ENCODE results near the gene TWIST1. TPM values are rescaled to one million over a fixed set of nuclear protein-coding genes. Genes with fewer than 3 reads are reported as not detected.

TWIST1 gene
- total and polyA plus RNA-seq, 2 donors from 2014 or later, result 1.3 to 1.7 TPM

GRCh38 chr7:19145434-19146115 lies 28.1 kb upstream of the TWIST1 start:
- no peak overlapping the region for H3K27ac ChIP-seq (ENCODE audit: low read depth in 2 of 2, low read length in 2 of 2)
- H3K27me3 ChIP-seq (ENCODE audit: control insufficient read depth, insufficient read depth, low read length), result peaks cover 33% of the 10 kb centered on the region
- no peaks in the 10 kb centered on the region for H3K36me3 ChIP-seq (ENCODE audit: control insufficient read depth in 2 of 3, insufficient read depth in 3 of 3, low read length in 3 of 3)
- intact Hi-C loops (cut with DNase I), result no loop called here
- FAIRE-seq (no peak), DNase-seq (peak in 1 of 5 donors; percentile 48)
- H3K9me3 ChIP-seq (ENCODE audit: control insufficient read depth in 2 of 3, insufficient read depth in 1 of 3, low read length in 3 of 3), result no peaks in the 10 kb centered on the region
- H3K4me3 ChIP-seq (ENCODE audit: low read length in 3 of 3), result no peak overlapping the region
- TF ChIP-seq, protein P1, sequence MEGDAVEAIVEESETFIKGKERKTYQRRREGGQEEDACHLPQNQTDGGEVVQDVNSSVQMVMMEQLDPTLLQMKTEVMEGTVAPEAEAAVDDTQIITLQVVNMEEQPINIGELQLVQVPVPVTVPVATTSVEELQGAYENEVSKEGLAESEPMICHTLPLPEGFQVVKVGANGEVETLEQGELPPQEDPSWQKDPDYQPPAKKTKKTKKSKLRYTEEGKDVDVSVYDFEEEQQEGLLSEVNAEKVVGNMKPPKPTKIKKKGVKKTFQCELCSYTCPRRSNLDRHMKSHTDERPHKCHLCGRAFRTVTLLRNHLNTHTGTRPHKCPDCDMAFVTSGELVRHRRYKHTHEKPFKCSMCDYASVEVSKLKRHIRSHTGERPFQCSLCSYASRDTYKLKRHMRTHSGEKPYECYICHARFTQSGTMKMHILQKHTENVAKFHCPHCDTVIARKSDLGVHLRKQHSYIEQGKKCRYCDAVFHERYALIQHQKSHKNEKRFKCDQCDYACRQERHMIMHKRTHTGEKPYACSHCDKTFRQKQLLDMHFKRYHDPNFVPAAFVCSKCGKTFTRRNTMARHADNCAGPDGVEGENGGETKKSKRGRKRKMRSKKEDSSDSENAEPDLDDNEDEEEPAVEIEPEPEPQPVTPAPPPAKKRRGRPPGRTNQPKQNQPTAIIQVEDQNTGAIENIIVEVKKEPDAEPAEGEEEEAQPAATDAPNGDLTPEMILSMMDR (IDR thresholded peaks at IDR 0.05; ENCODE audit: borderline replicate concordance, extremely low read depth, insufficient read depth), result no peak
- H3K4me1 ChIP-seq (ENCODE audit: control insufficient read depth in 2 of 3, insufficient read depth in 2 of 3, low read depth in 1 of 3, low read length in 3 of 3), result no peaks in the 10 kb centered on the region
- no peak overlapping the region for H3K9ac ChIP-seq (ENCODE audit: low read length in 3 of 3)

- FAIRE-seq (no peak), DNase-seq (peak in 1 of 5 donors; percentile 58)
- intact Hi-C loops (cut with DNase I), result no loop called here
- H3K9ac ChIP-seq (ENCODE audit: low read length in 3 of 3), result no peak within 1 kb of the TSS
- no peaks in the 10 kb centered on the region for H3K36me3 ChIP-seq (ENCODE audit: control insufficient read depth in 2 of 3, insufficient read depth in 3 of 3, low read length in 3 of 3)
- TF ChIP-seq, protein P1 (IDR thresholded peaks at IDR 0.05; ENCODE audit: borderline replicate concordance, extremely low read depth, insufficient read depth), result no peak
- no peaks in the 10 kb centered on the region for H3K9me3 ChIP-seq (ENCODE audit: control insufficient read depth in 2 of 3, insufficient read depth in 1 of 3, low read length in 3 of 3)
- no peaks in the 10 kb centered on the region for H3K4me1 ChIP-seq (ENCODE audit: control insufficient read depth in 2 of 3, insufficient read depth in 2 of 3, low read depth in 1 of 3, low read length in 3 of 3)
- no peak within 1 kb of the TSS for H3K4me3 ChIP-seq (ENCODE audit: low read length in 3 of 3)
- no peak within 1 kb of the TSS for H3K27ac ChIP-seq (ENCODE audit: low read depth in 2 of 2, low read length in 2 of 2)
- peaks cover 33% of the 10 kb centered on the region for H3K27me3 ChIP-seq (ENCODE audit: control insufficient read depth, insufficient read depth, low read length)
These were observed 27.4 kb upstream of the TWIST1 start, which contains the start of gene FERD3L for GRCh38 chr7:19144661-19145433. FERD3L (minus strand) TSS chr7:19145421; CDS start chr7:19145362, 59 bp downstream.

GRCh38 chr7:19143881-19144574 lies 26.6 kb upstream of the TWIST1 start:
- Histone ChIP-seq H3K9ac (ENCODE audit: low read length in 3 of 3) (no peak overlapping the region), H3K27ac (ENCODE audit: low read depth in 2 of 2, low read length in 2 of 2) (no peak overlapping the region), H3K4me3 (ENCODE audit: low read length in 3 of 3) (no peak overlapping the region), H3K4me1 (ENCODE audit: control insufficient read depth in 2 of 3, insufficient read depth in 2 of 3, low read depth in 1 of 3, low read length in 3 of 3) (no peaks in the 10 kb centered on the region), H3K27me3 (ENCODE audit: control insufficient read depth, insufficient read depth, low read length) (peaks cover 33% of the 10 kb centered on the region), H3K9me3 (ENCODE audit: control insufficient read depth in 2 of 3, insufficient read depth in 1 of 3, low read length in 3 of 3) (no peaks in the 10 kb centered on the region), H3K36me3 (ENCODE audit: control insufficient read depth in 2 of 3, insufficient read depth in 3 of 3, low read length in 3 of 3) (no peaks in the 10 kb centered on the region)
- peak in 1 of 5 donors; percentile 47 for DNase-seq
- TF ChIP-seq, protein P1 (IDR thresholded peaks at IDR 0.05; ENCODE audit: borderline replicate concordance, extremely low read depth, insufficient read depth), result no peak
- intact Hi-C loops (cut with DNase I), result no loop called here
- FAIRE-seq, result no peak
